ENCODE measurements around the gene C17orf50. TPM values are rescaled to one million over a fixed set of nuclear protein-coding genes. Genes with fewer than 3 reads are reported as not detected.

Gene C17orf50
- total RNA-seq, 1 experiment from 2014 or later = not detected

GRCh38 chr17:35761601-35762000, 914 bp downstream of the C17orf50 start:
- DNase-seq (ENCODE audit: low read depth, low spot score) = no peak
- RAD21 ChIA-PET (ENCODE audit: low non-redundant PET in 1 of 2, low total read pairs in 2 of 2, uncharacterized antibody in 2 of 2, unreplicated experiment in 2 of 2) = no interaction called here
- H4K20me1 ChIP-seq (ENCODE audit: insufficient read depth) = no peaks in the 10 kb centered on the region
- intact Hi-C loops (cut with micrococcal nuclease) = no loop called here
- no TSS peak for BruUV-seq (replicated peaks)
- H3K4me2 ChIP-seq (ENCODE audit: low read length) = no peak overlapping the region
- CTCF ChIA-PET = interaction anchor here (1.2 kb wide), 1 partner anchor 43 kb away, joined by 3 read pairs; no protein-coding TSS in a partner anchor
- TF ChIP-seq POLR2AphosphoS5 (IDR thresholded peaks at IDR 0.05; ENCODE audit: low read depth, low read length) = no peak
- TF ChIP-seq CEBPB (IDR thresholded peaks at IDR 0.05; ENCODE audit: low read depth) = no peak
- no peak for TF ChIP-seq SP1 (IDR thresholded peaks at IDR 0.05; ENCODE audit: low read depth)
- TF ChIP-seq JUND (IDR thresholded peaks at IDR 0.05) = no peak
- no peak for TF ChIP-seq MAX (IDR thresholded peaks at IDR 0.05)
- TF ChIP-seq SIN3A (IDR thresholded peaks at IDR 0.05; ENCODE audit: low read depth) = no peak
- no peak for TF ChIP-seq CBX3 (IDR thresholded peaks at IDR 0.05; ENCODE audit: low read depth)
- TF ChIP-seq YY1 (IDR thresholded peaks at IDR 0.05; ENCODE audit: extremely low read depth, insufficient replicate concordance, low read depth, low read length) = no peak
- TF ChIP-seq POLR2A (IDR thresholded peaks at IDR 0.05; ENCODE audit: borderline replicate concordance, extremely low read depth, insufficient read depth, insufficient read length) = no peak
- no peak for TF ChIP-seq TCF7L2 (IDR thresholded peaks at IDR 0.05; ENCODE audit: borderline replicate concordance, extremely low read depth, insufficient read depth, insufficient read length)
- TF ChIP-seq EZH2 (IDR thresholded peaks at IDR 0.05) = no peak
- no peaks in the 10 kb centered on the region for H3K9me2 ChIP-seq (ENCODE audit: insufficient read depth)
- no peaks in the 10 kb centered on the region for H3K36me3 ChIP-seq (ENCODE audit: control insufficient read depth in 1 of 2, insufficient read depth in 2 of 2, low read length in 2 of 2)
- no peaks in the 10 kb centered on the region for H3K27me3 ChIP-seq (ENCODE audit: insufficient read depth, low read length)
- H3K27ac ChIP-seq (ENCODE audit: low read depth, low read length) = no peak overlapping the region
- H3K9me3 ChIP-seq (ENCODE audit: control insufficient read depth in 1 of 2, insufficient read depth in 1 of 2, low read depth in 1 of 2, low read length in 2 of 2) = no peaks in the 10 kb centered on the region
- no peak overlapping the region for H3K4me3 ChIP-seq (replicated peaks in 1 of 2; ENCODE audit: low read depth in 1 of 2, low read length in 2 of 2)
- H3K79me2 ChIP-seq (ENCODE audit: insufficient read depth, low read length) = no peaks in the 10 kb centered on the region
- H3K4me1 ChIP-seq (ENCODE audit: control insufficient read depth in 1 of 2, insufficient read depth in 2 of 2, low read length in 2 of 2) = peaks cover 5 to 12% of the 10 kb centered on the region in 2 experiments; a peak in 3 of 4 replicates
- POLR2A ChIA-PET = interaction anchor here (1.7 kb wide), 1 partner anchor 47 kb away, joined by 5 read pairs; no protein-coding TSS in a partner anchor
- no peak overlapping the region for H3K9ac ChIP-seq (ENCODE audit: low read length)
- no peak overlapping the region for H2AFZ ChIP-seq (ENCODE audit: low read depth, low read length, poor library complexity, severe bottlenecking)
- no peak for ATAC-seq

GRCh38 chr17:35763767-35764122, 3.1 kb downstream of the C17orf50 start:
- H3K27ac ChIP-seq (ENCODE audit: low read depth, low read length) = no peak overlapping the region; the same call in 1 of the 2 replicates
- peak overlapping the region in 1 of 2 experiments; percentile 35; a peak in 2 of 4 replicates for H3K4me3 ChIP-seq (replicated peaks in 1 of 2; ENCODE audit: low read depth in 1 of 2, low read length in 2 of 2)
- no peaks in the 10 kb centered on the region for H3K36me3 ChIP-seq (ENCODE audit: control insufficient read depth in 1 of 2, insufficient read depth in 2 of 2, low read length in 2 of 2)
- H3K27me3 ChIP-seq (ENCODE audit: insufficient read depth, low read length) = no peaks in the 10 kb centered on the region
- H2AFZ ChIP-seq (ENCODE audit: low read depth, low read length, poor library complexity, severe bottlenecking) = peak overlapping the region; percentile 74
- peaks cover 5 to 12% of the 10 kb centered on the region in 2 experiments; a peak in 3 of 4 replicates for H3K4me1 ChIP-seq (ENCODE audit: control insufficient read depth in 1 of 2, insufficient read depth in 2 of 2, low read length in 2 of 2)
- no peak overlapping the region for H3K9ac ChIP-seq (ENCODE audit: low read length)
- H3K9me2 ChIP-seq (ENCODE audit: insufficient read depth) = no peaks in the 10 kb centered on the region
- ChIA-PET CTCF (interaction anchor here (0.6 to 5.1 kb wide), 31 partner anchors 8 to 783 kb away, joined by 3 to 76 read pairs (median 4); partner anchors contain the start of genes AP2B1, MMP28, PEX12 and TAF15), POLR2A (interaction anchor here (1.2 to 3.3 kb wide), 3 partner anchors 25 to 45 kb away, joined by 3 to 41 read pairs (median 4); partner anchors contain the start of gene TAF15), RAD21 (ENCODE audit: low non-redundant PET in 1 of 2, low total read pairs in 2 of 2, uncharacterized antibody in 2 of 2, unreplicated experiment in 2 of 2) (interaction anchor here (1.0 to 1.2 kb wide), 5 partner anchors 16 to 185 kb away, joined by 3 to 10 read pairs (median 7); partner anchors contain the start of genes TAF15 (in 2 of the 2) and PEX12 (in 1 of the 2))
- no peak for DNase-seq (ENCODE audit: low read depth, low spot score)
- intact Hi-C loops (cut with micrococcal nuclease) = loop anchor here (1.0 kb wide), 2 partner anchors 41 to 46 kb away; partner anchors contain the start of gene TAF15
- H3K79me2 ChIP-seq (ENCODE audit: insufficient read depth, low read length) = no peaks in the 10 kb centered on the region
- BruUV-seq (replicated peaks) = no TSS peak
- ATAC-seq = no peak
- H3K9me3 ChIP-seq (ENCODE audit: control insufficient read depth in 1 of 2, insufficient read depth in 1 of 2, low read depth in 1 of 2, low read length in 2 of 2) = no peaks in the 10 kb centered on the region
- TF ChIP-seq EZH2 (IDR thresholded peaks at IDR 0.05) (no peak), SRF (IDR thresholded peaks at IDR 0.05; ENCODE audit: low read depth) (no peak), ZFX (IDR thresholded peaks at IDR 0.05) (no peak), TCF7L2 (IDR thresholded peaks at IDR 0.05; ENCODE audit: borderline replicate concordance, extremely low read depth, insufficient read depth, insufficient read length) (no peak), SP1 (IDR thresholded peaks at IDR 0.05; ENCODE audit: low read depth) (no peak), SIN3A (IDR thresholded peaks at IDR 0.05; ENCODE audit: low read depth) (no peak)
- H3K4me2 ChIP-seq (ENCODE audit: low read length) = peak overlapping the region; percentile 72
- H4K20me1 ChIP-seq (ENCODE audit: insufficient read depth) = no peaks in the 10 kb centered on the region

All from HCT116 (cell line).